HG03575 (cell line): ENCODE data around the gene HTR6.

Source experiments
- ATAC-seq: cut with Tn5 transposase; IDR thresholded peaks from one replicate; pipeline ENCODE4 v1.9.1; 2021; ENCODE audit not compliant: unreplicated experiment, insufficient number of reproducible peaks, low FRiP score; ENCODE audit errors: extremely low read depth

HTR6 gene

DNA sequence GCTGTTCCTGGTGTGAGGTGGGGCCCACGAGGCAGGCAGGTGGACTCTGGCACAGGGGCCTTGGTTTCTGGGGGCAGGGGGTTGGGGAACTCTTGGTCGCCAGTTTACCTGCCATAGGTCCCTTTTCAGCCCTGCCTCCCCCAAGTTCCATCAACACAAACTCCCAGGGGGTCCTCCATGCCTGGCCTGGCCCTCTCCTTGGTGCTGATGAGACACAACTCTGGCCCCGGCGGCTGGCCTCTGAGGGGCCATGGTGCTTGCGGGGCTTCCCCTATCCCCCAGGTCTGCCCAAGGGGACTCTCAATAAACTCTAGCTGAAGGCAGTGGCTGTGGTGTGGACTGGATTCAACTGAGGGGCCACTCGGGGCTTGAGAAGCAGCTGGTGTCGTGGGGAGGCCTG is 16.0 kb downstream of the HTR6 start:
- ATAC-seq = no peak

DNA sequence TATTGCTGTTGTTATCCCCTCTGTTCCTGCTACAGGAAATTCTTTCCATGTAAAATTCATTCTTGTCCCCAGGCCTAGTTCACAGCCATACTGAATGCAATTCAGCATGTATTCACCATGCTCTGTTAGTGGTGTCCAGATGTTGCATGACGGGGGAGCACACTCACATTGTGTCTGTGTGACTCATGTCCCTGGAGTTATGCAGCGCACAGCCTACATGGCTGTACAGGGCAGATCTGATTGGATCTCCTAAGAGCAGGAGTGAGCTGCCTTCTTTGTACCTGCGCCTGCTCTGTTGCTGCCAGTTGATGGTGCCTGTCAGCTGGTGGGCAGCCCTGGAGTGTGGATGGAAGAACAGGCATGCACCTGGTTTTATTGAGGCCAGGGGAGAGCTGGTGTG is 17.6 kb downstream of the HTR6 start:
- no peak for ATAC-seq

DNA sequence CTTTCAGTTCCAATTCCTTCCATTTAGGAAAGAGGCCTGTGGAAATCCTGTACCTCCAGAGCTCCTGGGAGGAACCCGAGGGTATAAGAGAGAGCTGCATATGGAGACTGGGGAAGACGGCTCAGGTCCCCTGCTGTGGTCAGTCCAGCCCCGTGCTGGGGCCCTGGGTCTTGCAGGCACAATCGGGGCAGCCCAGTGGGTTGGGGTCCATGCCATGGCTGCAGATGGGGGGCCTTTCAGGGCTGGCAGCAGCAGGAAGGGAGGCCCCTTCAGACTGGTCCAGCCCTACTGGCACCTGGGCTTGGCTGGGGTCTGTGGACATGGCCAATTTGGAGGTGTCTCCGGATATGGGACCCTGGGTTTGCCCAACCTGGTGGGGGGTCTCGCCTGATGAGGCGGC is 18.2 kb downstream of the HTR6 start:
- no peak for ATAC-seq

DNA sequence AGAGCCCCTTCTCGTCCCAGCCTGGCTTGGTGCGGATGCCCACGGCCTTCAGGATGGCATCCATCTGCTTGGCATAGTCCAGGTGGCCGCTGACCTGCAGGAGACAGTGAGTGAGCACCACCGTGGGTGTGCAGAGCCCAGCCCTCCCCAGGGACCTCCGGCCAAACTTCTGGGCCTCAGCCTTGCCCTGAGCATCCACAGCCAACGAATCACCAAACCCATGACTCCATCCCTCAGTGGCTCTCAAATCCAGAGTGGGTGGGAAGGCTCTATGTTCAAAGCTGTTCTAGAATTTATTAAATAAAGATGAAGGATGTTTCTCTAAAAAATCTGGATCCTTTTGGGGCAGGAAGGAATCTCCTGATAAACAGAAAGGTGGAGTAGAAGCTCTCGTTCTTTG is 18.7 kb downstream of the HTR6 start:
- ATAC-seq = no peak

DNA sequence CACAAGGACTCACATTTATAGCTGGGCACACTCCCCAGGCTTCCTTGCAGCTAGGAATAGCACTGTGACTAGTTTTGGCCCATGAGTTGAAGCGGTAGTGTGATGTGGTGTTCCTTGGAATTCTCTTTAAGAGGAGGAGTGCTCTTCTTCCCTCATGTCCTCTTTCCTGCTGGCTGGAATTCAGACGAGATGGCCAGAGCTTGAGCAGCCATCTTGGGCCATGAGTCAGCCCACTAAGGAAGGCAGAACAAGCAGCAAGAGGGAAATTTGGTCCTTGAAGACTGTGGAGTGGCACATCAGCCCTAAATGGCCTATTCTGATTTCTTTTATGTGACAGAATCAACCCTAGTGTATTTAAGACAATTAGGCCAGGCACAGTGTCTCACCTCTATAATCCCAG is 20.0 kb downstream of the HTR6 start:
- no peak for ATAC-seq

DNA sequence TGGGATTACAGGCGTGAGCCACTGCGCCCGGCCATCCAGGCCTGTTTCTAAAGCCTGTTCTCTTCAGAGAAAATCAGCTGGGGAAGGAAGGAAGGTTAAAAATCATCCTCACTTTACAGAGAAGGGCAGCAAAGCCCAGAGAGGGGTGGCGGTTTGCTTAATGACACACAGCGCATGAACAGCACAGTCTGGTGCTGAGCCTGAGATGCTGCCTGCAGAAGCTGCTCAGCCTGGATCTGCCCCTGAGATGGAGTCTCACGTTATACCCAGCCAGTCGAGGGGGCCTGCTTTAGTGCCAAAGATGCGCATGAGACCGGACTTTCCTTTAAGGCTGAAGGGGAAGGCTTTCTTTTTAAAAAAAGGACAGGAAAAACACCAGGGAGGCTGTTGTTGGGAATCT is 21.3 kb downstream of the HTR6 start:
- no peak for ATAC-seq

DNA sequence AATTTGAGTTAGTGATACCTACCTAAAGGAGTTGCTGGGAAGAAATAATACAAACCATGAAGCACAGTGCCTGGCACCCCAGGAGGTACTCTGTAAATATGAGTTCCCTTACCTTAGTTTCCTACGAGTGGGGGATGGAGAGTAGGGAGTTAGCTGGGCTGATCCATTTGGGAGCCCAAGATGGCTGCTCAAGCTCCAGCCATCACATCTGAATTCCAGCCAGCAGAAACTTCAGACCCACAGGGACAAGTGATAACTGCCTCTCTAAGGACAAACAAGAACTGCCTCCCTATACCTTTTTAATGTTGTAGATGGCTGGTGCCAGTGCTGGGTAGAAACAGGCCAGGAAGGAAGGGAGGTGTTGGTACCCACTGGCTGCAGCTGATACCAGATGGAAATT is 22.7 kb downstream of the HTR6 start:
- no peak for ATAC-seq

DNA sequence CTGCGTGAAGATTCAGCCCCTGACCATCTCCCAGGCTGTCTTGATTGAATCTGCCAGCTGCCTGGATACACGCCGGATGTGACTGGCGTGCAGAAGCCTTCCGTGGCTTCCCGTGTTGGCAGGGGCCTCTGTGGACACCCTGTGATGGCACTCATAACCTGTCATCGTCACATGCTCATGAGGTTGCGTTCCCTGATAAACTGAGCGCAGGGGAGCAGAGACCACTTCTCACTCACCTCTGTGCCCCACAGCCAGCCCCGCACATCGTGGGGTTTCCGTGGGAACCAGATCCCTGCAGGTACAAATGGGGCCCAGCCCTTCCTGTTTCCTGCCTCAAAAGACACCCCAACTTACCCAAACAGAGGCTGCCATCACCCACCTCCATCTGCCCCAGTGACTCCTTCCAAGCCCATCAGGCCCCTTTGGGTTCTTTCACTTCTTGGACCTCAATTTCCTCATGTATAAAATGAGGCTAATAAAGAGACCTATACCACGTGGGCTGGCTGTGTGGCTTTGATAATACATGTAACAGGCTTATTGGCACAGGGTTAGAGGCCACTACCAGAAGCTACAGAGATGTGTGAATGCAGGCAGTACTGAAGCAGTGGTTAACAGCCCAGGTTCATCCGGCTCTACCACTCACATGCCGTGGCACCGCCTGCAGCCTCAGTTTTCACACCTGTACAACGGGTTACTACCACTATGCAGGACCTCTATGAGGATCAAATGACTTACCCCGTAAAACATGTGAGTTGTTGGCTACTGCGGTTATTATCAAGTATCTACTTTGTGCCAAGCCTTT is 23.6 kb downstream of the HTR6 start:
- no peak for ATAC-seq

DNA sequence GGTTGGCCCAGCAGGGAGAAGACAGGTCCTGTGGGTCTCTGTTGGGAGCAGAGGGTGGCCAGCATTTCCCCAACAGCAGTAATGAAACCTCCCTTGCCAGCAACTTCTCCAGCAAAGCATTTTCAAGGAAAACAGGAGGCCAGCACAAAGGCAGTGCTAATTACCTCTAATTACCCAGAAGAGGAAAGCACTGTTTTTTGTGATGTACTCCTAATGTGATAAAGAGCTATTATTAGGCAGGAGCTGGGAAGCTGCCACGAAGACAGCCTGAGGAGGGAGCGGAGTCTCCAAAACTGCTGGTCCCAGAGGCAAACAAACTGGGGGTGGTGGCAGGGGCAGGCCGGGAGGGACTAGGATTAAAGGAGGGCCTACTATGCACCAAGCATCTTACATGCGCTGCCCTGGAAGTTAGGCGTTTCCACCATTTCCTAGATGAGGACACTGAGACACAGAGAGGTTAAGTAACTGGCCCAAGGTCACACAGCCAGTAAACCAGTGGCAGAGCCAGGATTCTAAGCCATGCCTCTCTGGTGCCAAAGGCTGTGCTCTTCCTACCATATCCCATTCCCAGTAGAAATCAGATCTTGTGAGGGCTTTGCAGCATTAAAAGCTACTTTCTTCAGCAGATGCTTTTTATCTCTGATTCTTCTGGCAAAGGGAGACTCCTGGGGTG is 24.5 kb downstream of the HTR6 start:
- no peak for ATAC-seq

DNA sequence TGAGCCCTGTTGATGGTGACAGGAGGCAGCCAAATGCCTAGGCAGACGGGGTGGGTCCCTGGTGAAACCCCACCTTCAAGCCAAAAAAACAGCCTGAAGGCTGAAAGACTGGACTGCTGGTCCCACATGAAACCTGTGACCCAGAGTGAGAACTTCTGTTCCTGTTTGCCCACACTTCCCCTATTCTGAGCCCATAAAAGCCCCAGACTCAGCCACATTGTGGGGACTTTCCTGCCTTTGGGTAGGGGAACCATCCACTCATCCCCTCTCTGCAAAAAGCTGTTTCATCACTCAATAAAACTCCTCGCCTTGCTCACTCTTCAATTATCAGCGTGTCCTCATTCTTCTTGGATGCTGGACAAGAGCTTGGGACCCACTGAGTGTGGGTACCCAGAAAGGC is 25.2 kb downstream of the HTR6 start:
- ATAC-seq = no peak

DNA sequence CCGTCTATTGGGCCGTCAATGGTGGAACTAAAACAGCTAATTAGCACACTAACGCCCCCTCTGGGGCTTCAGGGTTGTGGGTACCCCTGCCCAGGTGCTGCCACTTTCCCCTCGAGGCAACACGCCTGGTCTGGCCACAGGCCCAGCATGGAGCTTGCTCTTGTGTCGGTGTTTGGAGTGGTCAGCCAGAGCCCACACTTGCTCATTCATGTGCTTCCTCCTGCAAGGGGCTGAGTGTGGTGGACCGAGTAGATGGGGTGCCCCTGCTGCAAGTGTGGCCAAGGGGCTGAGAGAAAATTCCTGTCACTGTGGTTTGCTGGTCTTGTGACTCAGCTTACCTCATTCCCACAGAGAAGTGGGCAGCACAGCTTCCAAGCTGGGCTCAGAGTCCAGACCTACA is 25.7 kb downstream of the HTR6 start:
- ATAC-seq = no peak

DNA sequence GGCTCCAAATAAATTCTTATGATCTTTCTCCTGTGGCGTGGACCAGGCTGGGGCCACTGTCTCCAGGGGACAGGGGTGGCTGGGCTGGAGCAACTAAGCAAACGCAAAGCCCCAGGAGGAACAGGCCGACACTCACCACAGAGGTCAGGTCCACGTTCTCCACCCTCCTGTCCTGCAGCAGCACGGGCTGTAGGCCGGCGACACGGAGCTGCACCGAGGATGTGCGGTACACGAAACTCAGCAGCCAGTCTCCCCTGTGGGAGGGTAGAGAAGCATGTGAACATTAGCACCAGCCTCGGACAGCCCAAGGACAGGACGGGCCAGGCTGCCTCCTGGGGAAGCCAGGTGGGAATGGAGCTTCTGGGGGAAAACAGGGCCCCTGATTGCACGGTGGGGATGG is 29.6 kb downstream of the HTR6 start:
- no peak for ATAC-seq

DNA sequence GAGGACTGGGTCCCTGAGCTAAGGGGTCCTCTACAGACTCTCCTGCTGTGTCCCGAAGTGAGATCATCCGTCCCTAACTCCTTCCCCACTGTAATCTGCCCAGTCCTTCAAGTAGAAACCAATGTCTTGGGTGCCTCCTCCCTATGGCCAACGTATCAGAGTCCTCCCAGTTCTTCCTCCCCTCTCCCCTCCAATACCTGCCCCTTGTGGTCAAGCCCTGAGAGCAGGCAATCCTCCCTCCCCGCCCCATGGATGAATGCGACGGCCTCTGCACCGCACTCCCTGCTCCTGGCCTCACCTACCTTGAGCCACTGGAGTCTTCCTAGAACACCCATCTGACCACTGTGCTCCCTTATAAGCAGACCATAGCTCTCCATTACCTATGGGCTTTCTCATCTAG is 31.1 kb downstream of the HTR6 start:
- no peak for ATAC-seq

DNA sequence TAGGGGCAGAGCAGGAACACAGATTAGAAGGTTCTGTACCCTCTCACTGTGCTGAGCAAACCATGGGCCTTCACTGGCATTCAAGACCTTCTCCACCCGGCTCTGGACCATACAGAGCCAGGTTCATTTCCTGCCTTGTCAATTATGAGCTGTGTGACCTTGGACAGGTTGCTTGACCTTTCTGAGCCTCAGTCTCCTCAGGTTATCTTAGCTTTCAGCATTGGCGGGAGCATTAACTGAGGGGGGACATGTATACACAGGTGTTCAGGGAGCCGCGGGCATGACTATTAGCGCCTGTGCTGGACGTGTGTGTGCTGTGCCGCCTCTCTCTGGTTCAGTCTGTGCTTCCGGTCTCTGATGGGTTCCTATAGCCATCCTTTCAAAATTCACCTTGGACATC is 32.1 kb downstream of the HTR6 start:
- ATAC-seq = no peak

DNA sequence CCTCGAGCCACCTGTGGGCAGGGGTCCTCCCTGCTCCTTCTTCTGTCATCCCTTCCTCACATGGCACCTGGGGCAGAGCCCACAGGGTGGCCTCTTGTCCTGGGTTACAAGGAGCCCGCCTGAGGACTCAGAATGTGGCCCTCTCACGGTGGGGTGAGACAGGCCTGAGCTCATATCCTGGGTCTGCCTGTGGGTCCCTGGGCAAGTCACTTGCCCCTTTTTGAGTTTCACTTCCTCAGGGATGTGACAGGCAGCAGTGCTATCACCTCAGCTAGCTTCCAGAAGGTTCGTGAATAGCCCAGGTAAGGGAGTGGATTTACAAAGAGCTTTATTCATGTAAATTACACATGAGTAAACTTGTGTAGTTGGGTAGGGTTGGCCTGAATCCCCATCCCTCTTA is 33.5 kb downstream of the HTR6 start:
- no peak for ATAC-seq

DNA sequence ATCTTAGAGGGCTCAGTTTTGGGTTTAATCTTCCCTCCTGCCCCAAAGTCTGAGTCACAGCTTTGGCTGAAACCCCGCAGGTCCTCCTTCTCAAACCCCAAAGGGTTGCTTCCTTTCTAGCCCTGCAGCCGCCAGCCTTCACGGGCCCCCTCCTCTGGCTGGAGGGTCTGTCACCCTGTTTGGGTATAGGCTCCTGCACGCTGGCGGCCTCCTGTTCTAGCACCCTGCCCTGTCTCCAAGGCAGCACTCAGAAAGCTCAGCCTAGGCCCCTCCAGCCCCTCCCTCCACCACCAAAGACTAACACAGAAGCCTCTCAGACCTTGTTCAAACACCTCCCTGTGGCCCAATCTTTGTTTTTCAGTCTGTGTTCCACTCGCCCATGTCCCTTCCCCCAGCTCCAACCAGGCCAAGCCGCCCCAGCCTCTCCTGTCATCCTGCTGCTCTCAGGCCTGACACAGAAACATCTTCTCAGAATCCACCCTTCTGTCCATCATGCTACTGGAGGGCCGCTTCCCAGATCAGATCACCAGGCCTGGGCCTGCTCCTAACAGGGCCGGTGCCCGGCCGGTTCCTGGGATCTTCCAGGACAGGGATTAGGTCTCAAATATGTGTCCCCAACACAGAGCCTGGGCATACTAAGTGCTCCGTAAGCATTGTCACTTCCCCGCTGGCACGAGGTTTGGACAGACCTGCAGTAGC is 35.6 kb downstream of the HTR6 start:
- ATAC-seq = no peak

DNA sequence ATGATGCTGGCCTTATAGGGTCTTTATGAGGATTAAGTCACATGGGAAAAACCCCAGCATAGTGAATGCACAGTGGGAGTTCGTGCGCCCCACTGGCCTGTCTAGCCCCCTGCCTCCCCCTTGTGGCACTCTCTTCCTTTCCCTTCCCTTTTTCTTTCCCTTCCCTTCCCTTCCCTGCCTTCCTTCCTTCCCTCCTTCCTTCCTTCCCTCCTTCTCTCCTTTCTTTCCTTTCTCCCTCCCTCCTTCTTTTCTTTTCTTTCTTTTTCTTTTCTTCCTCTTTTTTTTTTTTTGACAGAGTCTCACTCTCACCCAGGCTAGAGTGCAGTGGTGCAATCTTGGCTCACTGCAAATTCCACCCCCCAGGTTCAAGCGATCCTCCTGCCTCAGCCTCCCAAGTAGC is 38.6 kb downstream of the HTR6 start:
- ATAC-seq = no peak

DNA sequence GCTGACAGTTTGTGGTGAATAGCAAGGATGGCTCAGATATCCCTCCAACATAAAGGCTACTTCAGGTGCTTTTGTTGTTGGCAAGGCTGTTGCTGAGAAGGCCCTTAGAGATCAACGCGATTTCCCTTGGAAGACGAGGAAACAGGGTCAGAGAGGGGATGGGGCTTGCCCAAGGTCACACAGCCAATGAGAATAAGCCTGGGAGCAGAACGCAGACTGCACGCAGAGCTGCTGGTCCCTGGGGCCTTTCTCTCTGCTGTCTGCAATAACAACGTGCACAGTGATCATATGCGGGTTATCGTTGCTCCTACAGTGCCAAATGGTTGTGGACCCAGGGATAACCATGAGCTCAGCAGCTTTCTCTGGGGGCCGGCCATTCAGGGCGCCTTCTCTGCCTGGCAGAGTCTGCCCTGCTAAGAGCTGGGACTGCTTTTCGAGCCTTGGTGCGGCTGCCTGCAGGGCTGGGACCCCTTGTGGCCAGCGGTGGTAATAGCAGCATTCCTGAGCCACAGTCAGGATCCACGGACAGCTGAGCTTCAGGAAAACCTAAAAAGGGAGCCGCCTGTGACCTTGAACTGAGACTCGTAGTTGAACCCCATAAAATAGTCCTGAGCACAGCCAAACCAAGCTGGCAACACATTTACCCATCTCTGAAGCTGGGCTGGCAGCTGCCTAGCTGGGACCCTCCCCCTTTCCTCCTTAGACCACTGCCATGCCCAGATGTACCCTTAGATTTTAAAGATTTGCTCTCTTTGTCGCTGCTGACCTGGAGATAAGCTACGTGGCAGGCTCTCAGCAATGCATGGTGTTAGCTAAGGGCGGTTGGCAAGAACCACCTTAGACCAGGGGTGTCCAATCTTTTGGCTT is 39.8 kb downstream of the HTR6 start:
- ATAC-seq = no peak

DNA sequence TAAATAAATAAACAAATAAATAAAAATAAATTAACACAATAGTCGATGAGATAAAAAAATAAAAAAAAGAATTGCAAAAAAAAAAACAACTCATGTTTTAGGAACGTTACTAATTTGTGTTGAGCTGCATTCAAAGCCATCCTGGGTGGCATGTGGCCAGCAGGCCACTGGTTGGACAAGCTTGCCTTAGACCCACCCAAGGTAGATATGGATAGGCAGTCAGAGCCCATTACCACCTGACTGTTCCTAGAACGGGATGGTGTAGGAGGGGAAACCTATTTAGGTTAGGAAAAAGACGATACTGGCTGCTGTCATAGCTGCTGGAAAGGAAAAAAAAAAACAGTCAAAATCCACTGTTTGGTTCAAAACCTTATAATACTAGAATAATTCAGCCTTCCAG is 40.8 kb downstream of the HTR6 start:
- no peak for ATAC-seq
